ENCODE data around the gene OSBP.

- no peak for TF ChIP-seq CTCF (IDR thresholded peaks at IDR 0.05; ENCODE audit: poor library complexity, severe bottlenecking)
- no peak for TF ChIP-seq REST (IDR thresholded peaks at IDR 0.05; ENCODE audit: borderline replicate concordance)
- TF ChIP-seq TAF1 (IDR thresholded peaks at IDR 0.05; ENCODE audit: low read depth) = no peak
- no peak for TF ChIP-seq EP300 (conservative IDR thresholded peaks at IDR 0.05; ENCODE audit: poor library complexity, severe bottlenecking)
These were observed 83.0 kb downstream of the OSBP start for GRCh38 chr11:59532620-59533019.
